ENCODE data around the gene KRTAP10-6. TPM values are rescaled to one million over a fixed set of nuclear protein-coding genes. Genes with fewer than 3 reads are reported as not detected.

The KRTAP10-6 gene
- total and polyA plus RNA-seq, 2 of the 8 experiments (the other 6 are each of a cell fraction or from before 2014, with no cell fraction given) = 0.12 TPM; not detected in 1

DNA sequence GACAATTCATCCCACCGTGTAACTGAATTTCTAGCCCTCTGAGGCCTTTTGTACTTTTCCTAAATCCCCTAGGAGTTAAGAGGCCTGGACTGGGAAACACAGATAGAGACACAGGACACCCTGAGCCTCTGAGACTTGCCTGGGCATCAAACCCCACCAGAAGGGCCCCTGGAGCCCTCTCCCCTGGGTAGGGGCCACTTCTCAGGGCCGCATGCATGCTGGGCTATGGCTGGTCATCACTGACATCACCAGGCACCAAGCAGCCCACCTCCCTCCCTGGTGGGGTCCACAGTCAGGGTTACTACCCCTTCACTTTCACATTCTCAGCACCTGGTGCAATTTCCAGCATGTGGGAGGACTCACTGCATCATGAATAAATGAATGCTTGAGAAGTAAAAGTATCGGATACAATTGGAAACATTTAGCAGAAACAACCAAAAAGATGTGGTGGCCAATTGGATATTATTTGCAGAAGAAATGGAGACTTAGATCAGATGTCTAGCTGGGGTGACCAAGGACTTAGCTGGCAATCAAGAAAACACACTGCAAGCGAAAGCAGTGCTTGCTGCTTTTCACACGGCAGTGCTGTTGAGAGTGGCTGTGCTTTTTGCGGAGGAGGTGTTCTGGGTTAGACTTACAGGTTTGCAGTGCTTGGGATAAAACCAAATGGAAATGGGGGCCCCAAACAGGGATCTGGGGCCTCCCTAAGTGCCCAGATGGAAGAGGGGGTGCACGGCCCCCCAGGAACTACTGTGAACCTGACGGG lies 7.1 kb upstream of the KRTAP10-6 start:
- H3K79me1 ChIP-seq (ENCODE audit: low read depth, low read length) = no peaks in the 10 kb centered on the region
- H3K14ac ChIP-seq (ENCODE audit: insufficient read length) = no peak overlapping the region
- POLR2A ChIA-PET (ENCODE audit: partially characterized antibody) = no interaction called here
- DNase-seq (ENCODE audit: low read depth in 1 of 2, low spot score in 2 of 2) (peak in 1 of 2 experiments; percentile 35), FAIRE-seq (no peak)
- 90% methylated on average over 8 of the region's 8 CpGs; no CpG with 5 or more reads in 1 of the 2 experiments for WGBS, 2 experiments (ENCODE audit: extremely low coverage in 1 of 2, insufficient coverage in 1 of 2, insufficient read length in 1 of 2, insufficient replicate concordance in 2 of 2, low coverage in 1 of 2, low lambda C conversion rate in 2 of 2, missing lambda C conversion rate in 1 of 2)
- H3K27me3 ChIP-seq (replicated peaks in 1 of 4; ENCODE audit: control insufficient read depth in 3 of 4, extremely low read depth in 1 of 4, insufficient read depth in 3 of 4, low read length in 3 of 4) = no peaks in the 10 kb centered on the region
- no peak overlapping the region for H4K8ac ChIP-seq (ENCODE audit: extremely low read depth, insufficient read depth, low read length)
- peak overlapping the region; percentile 95; the same call in 1 of the 2 replicates for H3K18ac ChIP-seq (ENCODE audit: extremely low read depth, low read length)
- H3K79me2 ChIP-seq (ENCODE audit: control insufficient read depth in 1 of 2, insufficient read depth in 2 of 2, low read length in 2 of 2) = no peaks in the 10 kb centered on the region
- peak overlapping the region; percentile 98 for H4K91ac ChIP-seq (replicated peaks; ENCODE audit: insufficient read length, low read length)
- peak overlapping the region; percentile 34 for H4K5ac ChIP-seq (ENCODE audit: insufficient read length, low read depth, low read length)
- peak overlapping the region; percentile 72 for H2BK12ac ChIP-seq (ENCODE audit: low read depth, low read length)
- H3K27ac ChIP-seq (ENCODE audit: low read depth, low read length) = no peak overlapping the region
- no peak overlapping the region for H3K4me2 ChIP-seq (ENCODE audit: insufficient read depth in 1 of 2, low read depth in 2 of 2, low read length in 2 of 2)
- H3K9ac ChIP-seq (replicated peaks in 1 of 4; ENCODE audit: extremely low read depth in 1 of 4, low read depth in 3 of 4, low read length in 3 of 4) = no peak overlapping the region
- peak overlapping the region; percentile 54 for H3K4ac ChIP-seq (replicated peaks; ENCODE audit: insufficient read length, low read depth, low read length)
- peaks cover 0 to 2% of the 10 kb centered on the region in 2 experiments; a peak in 1 of 4 replicates for H3K9me3 ChIP-seq (ENCODE audit: insufficient read depth in 2 of 2, low read depth in 1 of 2, low read length in 1 of 2)
- no peak overlapping the region for H3K23ac ChIP-seq (ENCODE audit: insufficient read length)
- H3K4me1 ChIP-seq (replicated peaks in 1 of 4; ENCODE audit: control insufficient read depth in 3 of 4, insufficient read depth in 4 of 4, low read length in 3 of 4) = peaks cover 0 to 6% (median 4%) of the 10 kb centered on the region in 4 experiments; a peak in 4 of 7 replicates
- no peak overlapping the region for H2AK5ac ChIP-seq (ENCODE audit: low read depth, low read length)
- 0 out of 2 replicates have a peak, but pooled peaks cover 2% of the 10 kb centered on the region for H3K23me2 ChIP-seq (ENCODE audit: low read depth, low read length)
- CTCF ChIA-PET (ENCODE audit: partially characterized antibody) = no interaction called here
- peak overlapping the region; percentile 61; the same call in 1 of the 2 replicates for H2BK5ac ChIP-seq (ENCODE audit: low read depth, low read length)
- H2BK120ac ChIP-seq (replicated peaks; ENCODE audit: low read depth, low read length) = peak overlapping the region; percentile 30
- no peak overlapping the region for H3K56ac ChIP-seq (replicated peaks; ENCODE audit: insufficient read length, low read depth, low read length)
- no peak overlapping the region for H2AFZ ChIP-seq (ENCODE audit: low read length)
- H2BK15ac ChIP-seq (ENCODE audit: low read length) = peak overlapping the region; percentile 81; the same call in 1 of the 2 replicates
- peak overlapping the region; percentile 49; the same call in 1 of the 2 replicates for H2BK20ac ChIP-seq (ENCODE audit: low read length)
- no peak overlapping the region for H3K4me3 ChIP-seq (ENCODE audit: extremely low read depth in 1 of 4, insufficient read depth in 2 of 4, low read depth in 3 of 4, low read length in 4 of 4)
- no peaks in the 10 kb centered on the region for H3K36me3 ChIP-seq (ENCODE audit: control insufficient read depth in 2 of 4, insufficient read depth in 4 of 4, low read length in 3 of 4)
- no peaks in the 10 kb centered on the region for H4K20me1 ChIP-seq (replicated peaks in 1 of 2; ENCODE audit: control insufficient read depth in 1 of 2, insufficient read depth in 2 of 2, low read length in 2 of 2)
- TF ChIP-seq, protein P1, sequence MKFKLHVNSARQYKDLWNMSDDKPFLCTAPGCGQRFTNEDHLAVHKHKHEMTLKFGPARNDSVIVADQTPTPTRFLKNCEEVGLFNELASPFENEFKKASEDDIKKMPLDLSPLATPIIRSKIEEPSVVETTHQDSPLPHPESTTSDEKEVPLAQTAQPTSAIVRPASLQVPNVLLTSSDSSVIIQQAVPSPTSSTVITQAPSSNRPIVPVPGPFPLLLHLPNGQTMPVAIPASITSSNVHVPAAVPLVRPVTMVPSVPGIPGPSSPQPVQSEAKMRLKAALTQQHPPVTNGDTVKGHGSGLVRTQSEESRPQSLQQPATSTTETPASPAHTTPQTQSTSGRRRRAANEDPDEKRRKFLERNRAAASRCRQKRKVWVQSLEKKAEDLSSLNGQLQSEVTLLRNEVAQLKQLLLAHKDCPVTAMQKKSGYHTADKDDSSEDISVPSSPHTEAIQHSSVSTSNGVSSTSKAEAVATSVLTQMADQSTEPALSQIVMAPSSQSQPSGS (IDR thresholded peaks at IDR 0.05; ENCODE audit: low read length) = no peak
- TF ChIP-seq, protein P2, sequence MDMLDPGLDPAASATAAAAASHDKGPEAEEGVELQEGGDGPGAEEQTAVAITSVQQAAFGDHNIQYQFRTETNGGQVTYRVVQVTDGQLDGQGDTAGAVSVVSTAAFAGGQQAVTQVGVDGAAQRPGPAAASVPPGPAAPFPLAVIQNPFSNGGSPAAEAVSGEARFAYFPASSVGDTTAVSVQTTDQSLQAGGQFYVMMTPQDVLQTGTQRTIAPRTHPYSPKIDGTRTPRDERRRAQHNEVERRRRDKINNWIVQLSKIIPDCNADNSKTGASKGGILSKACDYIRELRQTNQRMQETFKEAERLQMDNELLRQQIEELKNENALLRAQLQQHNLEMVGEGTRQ (IDR thresholded peaks at IDR 0.05; ENCODE audit: low read length) = no peak
- TF ChIP-seq SRF (IDR thresholded peaks at IDR 0.05; ENCODE audit: low read depth, low read length) (no peak), SAP30 (IDR thresholded peaks at IDR 0.05; ENCODE audit: insufficient read depth, insufficient replicate concordance, low read length) (no peak), GABPA (IDR thresholded peaks at IDR 0.05; ENCODE audit: borderline replicate concordance, insufficient read depth, low read length) (no peak), NANOG (IDR thresholded peaks at IDR 0.05; ENCODE audit: insufficient read depth, low read depth, low read length, poor library complexity, severe bottlenecking) (no peak)
